GM19438 (cell line): ENCODE measurements around the gene DLX3.

Experiments used
- ATAC-seq: cut with Tn5 transposase; IDR thresholded peaks from one replicate; pipeline ENCODE4 v1.9.1; 2021; ENCODE audit warnings: low read depth; ENCODE audit not compliant: unreplicated experiment

Gene DLX3

GRCh38 chr17:49976163-49976827 lies 18.7 kb downstream of the DLX3 start:
- ATAC-seq = no peak

- ATAC-seq = no peak
Measured at GRCh38 chr17:49975531-49975930, 19.5 kb downstream of the DLX3 start.

- ATAC-seq = no peak
Measured at GRCh38 chr17:49973271-49973615, 21.8 kb downstream of the DLX3 start.

GRCh38 chr17:49972486-49973270 lies 22.3 kb downstream of the DLX3 start:
- no peak for ATAC-seq

GRCh38 chr17:49971848-49972485 lies 23.1 kb downstream of the DLX3 start:
- no peak for ATAC-seq

- ATAC-seq = no peak
Measured at GRCh38 chr17:49971199-49971847, 23.7 kb downstream of the DLX3 start.

- no peak for ATAC-seq
Measured at GRCh38 chr17:49970498-49970897, 24.5 kb downstream of the DLX3 start.

- ATAC-seq = no peak
Measured at GRCh38 chr17:49969795-49970389, 25.1 kb downstream of the DLX3 start.

- no peak for ATAC-seq
Measured at GRCh38 chr17:49969134-49969759, 25.8 kb downstream of the DLX3 start, which contains the start of gene DLX4. Gene DLX4 (plus strand): TSS chr17:49969190. CDS start chr17:49969469, 279 bp downstream.

GRCh38 chr17:49968405-49969133 lies 26.5 kb downstream of the DLX3 start:
- no peak for ATAC-seq

GRCh38 chr17:49967621-49968404 lies 27.2 kb downstream of the DLX3 start:
- no peak for ATAC-seq

- ATAC-seq = no peak
Measured at GRCh38 chr17:49967205-49967604, 27.8 kb downstream of the DLX3 start.

GRCh38 chr17:49966767-49967166 lies 28.3 kb downstream of the DLX3 start:
- ATAC-seq = no peak

- no peak for ATAC-seq
Measured at GRCh38 chr17:49965524-49965909, 29.5 kb downstream of the DLX3 start.

GRCh38 chr17:49964769-49965523 lies 30.1 kb downstream of the DLX3 start:
- no peak for ATAC-seq

- ATAC-seq = no peak
Measured at GRCh38 chr17:49964303-49964768, 30.7 kb downstream of the DLX3 start.

- ATAC-seq = no peak
Measured at GRCh38 chr17:49963626-49964302, 31.3 kb downstream of the DLX3 start.

- ATAC-seq = no peak
Measured at GRCh38 chr17:49963309-49963625, 31.8 kb downstream of the DLX3 start.
